HepG2 (cell line): ENCODE results near the gene DUSP22. TPM values are rescaled to one million over a fixed set of nuclear protein-coding genes. Genes with fewer than 3 reads are reported as not detected.

ENCODE experiments used
- ATAC-seq: fragments of 200-7000 bp; cut with Tn5 transposase; 3 replicates; pipeline ENCODE4 v1.9.1; 2020; ENCODE audit warnings: mild to moderate bottlenecking, moderate library complexity
- BruUV-seq: library from RNA; stranded (reverse); fragments of 400-500 nt; replicated peaks from 2 replicates; lab custom pipeline; 2021; lab: Mats Ljungman, UMichigan
- CTCF ChIA-PET: fragments of 300-600 bp; formaldehyde crosslinking; extraction: SDS; loops from one replicate; lab custom pipeline; 2021; ENCODE audit warnings: low total read pairs, inconsistent platforms, low intra/inter-chr PET ratio; lab: Yijun Ruan, JAX
- POLR2A ChIA-PET: fragments of 350-600 bp; sonication (Branson Sonifier 250); formaldehyde crosslinking; loops from one replicate; lab custom pipeline; 2020; ENCODE audit warnings: antibody characterized with exemption, inconsistent platforms; lab: Yijun Ruan, JAX
- DNase-seq: peaks from one replicate; pipeline ENCODE4 v3.0.0-alpha.2; 2015; ENCODE audit warnings: low spot score
- FAIRE-seq: peaks from 3 replicates; lab custom pipeline; 2011; peaks lifted over from hg19 to GRCh38; lab: Jason Lieb, UNC
- H2AFZ ChIP-seq: one replicate; pipeline ENCODE4 v1.6.1; 2011; ENCODE audit warnings: low read length, inconsistent platforms
- H3K27ac ChIP-seq: fragments of 300-600 bp; 3 replicates; pipeline ENCODE4 v1.8.0; 2011; ENCODE audit warnings: mixed run types, mild to moderate bottlenecking, mixed read lengths, low read length, inconsistent platforms; ENCODE audit not compliant: insufficient read depth; ENCODE audit errors: extremely low read length
- H3K27me3 ChIP-seq, 2 experiments: fragments of 200-600 bp in 1 of 2; 2 replicates in 1 of 2; 3 replicates in 1 of 2; pipeline versions ENCODE4 v1.6.0 to v1.8.0; 2011; ENCODE audit warnings: low read length in 2 of 2, mild to moderate bottlenecking in 2 of 2, moderate library complexity in 2 of 2, inconsistent platforms in 1 of 2; ENCODE audit not compliant: insufficient read depth in 2 of 2, control insufficient read depth in 1 of 2
- H3K36me3 ChIP-seq, 2 experiments: fragments of 200-600 bp in 1 of 2; replicated peaks in 1 of 2; 2 replicates in 1 of 2; 3 replicates in 1 of 2; pipeline versions ENCODE4 v1.5.1 to v1.8.0; 2011; ENCODE audit warnings: low read length in 2 of 2, inconsistent platforms in 1 of 2; ENCODE audit not compliant: insufficient read depth in 2 of 2, control insufficient read depth in 1 of 2
- H3K4me1 ChIP-seq: 2 replicates; pipeline ENCODE4 v1.5.1; 2012; ENCODE audit warnings: low read length, inconsistent platforms; ENCODE audit not compliant: insufficient read depth
- H3K4me2 ChIP-seq: 2 replicates; pipeline ENCODE4 v1.6.0; 2011; ENCODE audit warnings: low read depth, low read length, inconsistent platforms
- H3K4me3 ChIP-seq, 3 experiments: fragments of 200-600 bp in 1 of 3; sonication (generic), shearing (Covaris generic) in 1 of 3; replicated peaks in 1 of 3; 2 replicates each; pipeline ENCODE4 v1.5.1; 2011 to 2016; ENCODE audit warnings: low read length in 3 of 3, inconsistent platforms in 2 of 3, low read depth in 2 of 3, mild to moderate bottlenecking in 2 of 3, control low read depth in 1 of 3, mixed read lengths in 1 of 3; ENCODE audit not compliant: insufficient read depth in 1 of 3
- H3K79me2 ChIP-seq: one replicate; pipeline ENCODE4 v1.6.1; 2011; ENCODE audit warnings: low read length, inconsistent platforms; ENCODE audit not compliant: insufficient read depth
- H3K9ac ChIP-seq: 2 replicates; pipeline ENCODE4 v1.6.0; 2011; ENCODE audit warnings: mild to moderate bottlenecking, low read depth, low read length, inconsistent platforms; ENCODE audit not compliant: insufficient read depth
- H3K9me3 ChIP-seq: 2 replicates; pipeline ENCODE4 v1.5.1; 2012; ENCODE audit warnings: mild to moderate bottlenecking, low read length
- H4K20me1 ChIP-seq: 2 replicates; pipeline ENCODE4 v1.6.0; 2011; ENCODE audit warnings: inconsistent platforms, mild to moderate bottlenecking, low read length, moderate library complexity; ENCODE audit not compliant: insufficient read depth
- BRF2 ChIP-seq: sonication (generic); formaldehyde crosslinking; IDR thresholded peaks from 2 replicates; pipeline ENCODE4 v1.8.1; 2022; ENCODE audit warnings: mild to moderate bottlenecking, missing genetic modification reagents
- CBX1 ChIP-seq: IDR thresholded peaks from one replicate; pipeline ENCODE4 v1.6.1; 2016; ENCODE audit warnings: antibody characterized with exemption, low read depth
- CEBPB ChIP-seq: IDR thresholded peaks from 2 replicates; pipeline ENCODE4 v1.6.1; 2011; ENCODE audit warnings: low read depth, low read length, improper control_type of control experiment, borderline replicate concordance
- CHD4 ChIP-seq: fragments of 200-600 bp; sonication (generic); IDR thresholded peaks from 2 replicates; pipeline ENCODE4 v1.7.0; 2017; ENCODE audit warnings: mild to moderate bottlenecking, low read length, borderline replicate concordance
- FIP1L1 ChIP-seq: fragments of 200-400 bp; formaldehyde crosslinking; IDR thresholded peaks from 2 replicates; pipeline ENCODE4 v1.6.1; 2018; ENCODE audit warnings: low read depth, mild to moderate bottlenecking, low read length, moderate library complexity, borderline replicate concordance; ENCODE audit not compliant: insufficient read depth
- GTF3A ChIP-seq: sonication (generic); formaldehyde crosslinking; conservative IDR thresholded peaks from 2 replicates; pipeline ENCODE4 v1.4.0; 2020; ENCODE audit warnings: mild to moderate bottlenecking, missing genetic modification reagents
- HNRNPK ChIP-seq: fragments of 200-400 bp; formaldehyde crosslinking; IDR thresholded peaks from 2 replicates; pipeline ENCODE4 v1.6.1; 2018; ENCODE audit warnings: low read length, low read depth, moderate library complexity, mild to moderate bottlenecking; ENCODE audit not compliant: poor library complexity, severe bottlenecking
- LCORL ChIP-seq, 2 experiments: fragments of 450-650 bp in 1 of 2; sonication (generic) in 1 of 2; formaldehyde crosslinking in 1 of 2; IDR thresholded peaks; 2 replicates each; pipeline versions ENCODE4 v1.5.0 to v1.6.1; 2017 to 2020; ENCODE audit warnings: antibody characterized with exemption in 1 of 2, missing genetic modification reagents in 1 of 2
- PREB ChIP-seq: sonication (generic); formaldehyde crosslinking; IDR thresholded peaks from 2 replicates; pipeline ENCODE4 v1.4.0; 2020; ENCODE audit warnings: missing genetic modification reagents
- REST ChIP-seq, 2 experiments: IDR thresholded peaks; 2 replicates each; pipeline ENCODE4 v1.6.1; 2011 to 2012; ENCODE audit warnings: low read length in 2 of 2, borderline replicate concordance in 1 of 2, low read depth in 1 of 2, mild to moderate bottlenecking in 1 of 2, moderate library complexity in 1 of 2
- SRSF4 ChIP-seq: fragments of 200-400 bp; formaldehyde crosslinking; IDR thresholded peaks from one replicate; pipeline ENCODE4 v1.6.1; 2018; ENCODE audit warnings: mild to moderate bottlenecking, low read depth, low read length, moderate library complexity; ENCODE audit not compliant: poor library complexity, severe bottlenecking
- TIGD3 ChIP-seq: sonication (generic); formaldehyde crosslinking; IDR thresholded peaks from 2 replicates; pipeline ENCODE4 v1.5.1; 2020; ENCODE audit warnings: mild to moderate bottlenecking, missing genetic modification reagents, borderline replicate concordance
- ZKSCAN8 ChIP-seq: IDR thresholded peaks from 2 replicates; pipeline ENCODE4 v1.6.1; 2016; ENCODE audit warnings: borderline replicate concordance, missing genetic modification reagents, missing compliant biosample characterization
- ZNF235 ChIP-seq: sonication (generic); formaldehyde crosslinking; IDR thresholded peaks from 2 replicates; pipeline ENCODE4 v1.8.1; 2023; ENCODE audit warnings: mild to moderate bottlenecking, missing genetic modification reagents, borderline replicate concordance
- WGBS: methylation state at CpG from one replicate; pipeline ENCODE4 v1.1.6; 2017; ENCODE audit warnings: low lambda C conversion rate; 5-methylcytosine and 5-hydroxymethylcytosine counted together
- in situ Hi-C: cut with HindIII; loops from 2 replicates; pipeline ENCODE4 v1.10.0; 2017; ENCODE audit warnings: low pct_unique_long_range_greater_than_20kb; ENCODE audit not compliant: extremely low pct_ligation_motif_present
- intact Hi-C: fragments of 100-400 bp; cut with micrococcal nuclease; formaldehyde crosslinking; loops from one replicate; pipeline ENCODE4 v1.10.0; 2022; ENCODE audit not compliant: unreplicated experiment
- polyA plus RNA-seq, 8 experiments: library from polyadenylated mRNA; depleted of rRNA in 3 of 8; stranded (reverse) in 7 of 8; unstranded in 1 of 8; fragments of >200 nt; fragmentation: Illumina TruSeq in 4 of 8; extraction: Trizol in 4 of 8; gene quantifications; 2 replicates each; pipeline versions ENCODE4 v1.2.1 to v1.2.3, GENCODE V29; 2011 to 2016; ENCODE audit warnings: low read depth in 4 of 8, missing spikeins in 1 of 8, mixed read lengths in 1 of 8; ENCODE audit not compliant: insufficient read depth in 1 of 8
- total RNA-seq, 5 experiments: library from RNA; depleted of rRNA; stranded (reverse); fragments of >200 nt; fragmentation: Illumina TruSeq; extraction: Trizol; gene quantifications; 2 replicates each; pipeline ENCODE4 v1.2.3, GENCODE V29; 2016; ENCODE audit warnings: low read depth in 1 of 5

DUSP22 gene
- total and polyA plus RNA-seq, 2 of the 13 experiments (the other 11 are each of a cell fraction or from before 2014, with no cell fraction given): 20.2 to 32.8 TPM

GRCh38 chr6:334536-335510 lies 42.5 kb downstream of the DUSP22 start:
- Histone ChIP-seq H3K79me2 (no peaks in the 10 kb centered on the region), H3K4me3 (no peak overlapping the region), H3K27ac (no peak overlapping the region), H2AFZ (no peak overlapping the region), H3K4me2 (no peak overlapping the region), H4K20me1 (no peaks in the 10 kb centered on the region), H3K9ac (no peak overlapping the region), H3K27me3 (no peaks in the 10 kb centered on the region; a peak in 1 of 5 replicates), H3K4me1 (peaks cover 23% of the 10 kb centered on the region), H3K36me3 (peaks cover 0 to 1% of the 10 kb centered on the region in 2 experiments; a peak in 1 of 5 replicates), H3K9me3 (no peaks in the 10 kb centered on the region)
- no peak for FAIRE-seq
- in situ Hi-C loops: no loop called here
- ATAC-seq: no peak
- no TSS peak for BruUV-seq
- CTCF ChIA-PET: no interaction called here
- no peak for DNase-seq
- WGBS: 67% methylated on average over 10 of the region's 10 CpGs
- intact Hi-C loops: no loop called here
- POLR2A ChIA-PET: no interaction called here
- TF ChIP-seq CHD4: no peak
- no peak for TF ChIP-seq TIGD3 (CRISPR knock-in tag)
- TF ChIP-seq HNRNPK: no peak
- TF ChIP-seq CEBPB: no peak
- TF ChIP-seq GTF3A (CRISPR knock-in tag): no peak
- TF ChIP-seq CBX1: no peak
- no peak for TF ChIP-seq REST (IDR thresholded peaks at IDR 0.05; ENCODE audit: borderline replicate concordance in 1 of 2, low read depth in 1 of 2, low read length in 2 of 2)
- no peak for TF ChIP-seq LCORL (IDR thresholded peaks at IDR 0.05)
- no peak for TF ChIP-seq LCORL (CRISPR knock-in tag; IDR thresholded peaks at IDR 0.05)
- no peak for TF ChIP-seq SRSF4
- no peak for TF ChIP-seq ZKSCAN8 (CRISPR knock-in tag)
- no peak for TF ChIP-seq ZNF235
- no peak for TF ChIP-seq PREB (CRISPR knock-in tag)
- no peak for TF ChIP-seq FIP1L1
- TF ChIP-seq BRF2 (CRISPR knock-in tag): no peak
